Body of pancreas (tissue), 4 donors: ENCODE measurements around the gene NQO2.

ENCODE experiments used
- POLR2A ChIP-seq, 3 donors: fragments of 450-650 bp; IDR thresholded peaks; one replicate each; pipeline ENCODE4 v1.6.1; 2016; ENCODE audit warnings: antibody characterized with exemption in 3 of 3, mild to moderate bottlenecking in 2 of 3
- TF ChIP-seq, protein P1 (sequence below), 7 experiments: fragments of 450-650 bp in 4 of 7; fragments of 200-600 bp in 3 of 7; sonication (generic) in 3 of 7; IDR thresholded peaks; one replicate each; pipeline ENCODE4 v1.5.1; 2016 to 2019; ENCODE audit warnings: antibody characterized with exemption in 7 of 7

- TF ChIP-seq POLR2A (IDR thresholded peaks at IDR 0.05) = no peak
- TF ChIP-seq, protein P1, sequence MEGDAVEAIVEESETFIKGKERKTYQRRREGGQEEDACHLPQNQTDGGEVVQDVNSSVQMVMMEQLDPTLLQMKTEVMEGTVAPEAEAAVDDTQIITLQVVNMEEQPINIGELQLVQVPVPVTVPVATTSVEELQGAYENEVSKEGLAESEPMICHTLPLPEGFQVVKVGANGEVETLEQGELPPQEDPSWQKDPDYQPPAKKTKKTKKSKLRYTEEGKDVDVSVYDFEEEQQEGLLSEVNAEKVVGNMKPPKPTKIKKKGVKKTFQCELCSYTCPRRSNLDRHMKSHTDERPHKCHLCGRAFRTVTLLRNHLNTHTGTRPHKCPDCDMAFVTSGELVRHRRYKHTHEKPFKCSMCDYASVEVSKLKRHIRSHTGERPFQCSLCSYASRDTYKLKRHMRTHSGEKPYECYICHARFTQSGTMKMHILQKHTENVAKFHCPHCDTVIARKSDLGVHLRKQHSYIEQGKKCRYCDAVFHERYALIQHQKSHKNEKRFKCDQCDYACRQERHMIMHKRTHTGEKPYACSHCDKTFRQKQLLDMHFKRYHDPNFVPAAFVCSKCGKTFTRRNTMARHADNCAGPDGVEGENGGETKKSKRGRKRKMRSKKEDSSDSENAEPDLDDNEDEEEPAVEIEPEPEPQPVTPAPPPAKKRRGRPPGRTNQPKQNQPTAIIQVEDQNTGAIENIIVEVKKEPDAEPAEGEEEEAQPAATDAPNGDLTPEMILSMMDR (IDR thresholded peaks at IDR 0.05) = peak in 1 of 7 experiments; percentile 16
Observed at GRCh38 chr6:3031857-3032640, 32.4 kb downstream of the NQO2 start.
